Measurements from ENCODE around the gene COX6A1.
"Not testable (repeated sequence)": the region's sequence is repeated elsewhere in the genome, so short reads cannot be mapped to it uniquely, and the experiment has no call there.

The COX6A1 gene

DNA sequence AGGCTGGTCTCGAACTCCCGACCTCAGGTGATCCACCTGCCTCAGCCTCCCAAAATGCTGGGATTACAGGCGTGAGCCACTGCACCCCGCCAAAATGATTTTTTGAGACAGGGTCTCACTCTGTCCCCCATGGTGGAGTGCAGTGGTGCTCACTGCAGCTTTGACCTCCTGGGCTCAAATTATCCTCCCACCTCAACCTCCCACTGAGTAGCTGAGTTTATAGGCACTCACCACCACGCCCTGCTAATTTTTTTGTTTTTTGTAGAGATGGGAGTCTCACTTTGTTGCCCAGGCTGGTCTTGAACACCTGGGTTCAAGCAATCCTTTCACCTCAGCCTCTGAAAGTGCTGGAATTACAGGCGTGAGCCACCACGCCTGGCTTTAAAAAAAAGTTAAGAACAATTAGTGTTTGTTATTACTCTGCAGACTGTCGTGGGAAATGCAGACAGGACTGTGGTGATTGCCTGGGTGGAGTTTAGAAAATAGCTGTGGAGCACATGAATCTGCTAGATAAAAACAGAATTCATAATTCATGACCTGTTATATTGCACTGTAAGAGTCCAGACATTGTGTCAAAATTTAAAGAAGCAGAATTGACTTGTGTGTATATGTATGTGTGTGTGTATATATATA, 9.2 kb upstream of the COX6A1 start:
- no peak for DNase-seq (ENCODE audit: low read depth in 2 of 2)

GRCh38 chr12:120429368-120429767, 8.5 kb upstream of the COX6A1 start:
- DNase-seq (ENCODE audit: low read depth in 2 of 2): no peak

- DNase-seq (ENCODE audit: low read depth in 2 of 2): no peak
Observed at GRCh38 chr12:120432772-120433525, 5.0 kb upstream of the COX6A1 start.

DNA sequence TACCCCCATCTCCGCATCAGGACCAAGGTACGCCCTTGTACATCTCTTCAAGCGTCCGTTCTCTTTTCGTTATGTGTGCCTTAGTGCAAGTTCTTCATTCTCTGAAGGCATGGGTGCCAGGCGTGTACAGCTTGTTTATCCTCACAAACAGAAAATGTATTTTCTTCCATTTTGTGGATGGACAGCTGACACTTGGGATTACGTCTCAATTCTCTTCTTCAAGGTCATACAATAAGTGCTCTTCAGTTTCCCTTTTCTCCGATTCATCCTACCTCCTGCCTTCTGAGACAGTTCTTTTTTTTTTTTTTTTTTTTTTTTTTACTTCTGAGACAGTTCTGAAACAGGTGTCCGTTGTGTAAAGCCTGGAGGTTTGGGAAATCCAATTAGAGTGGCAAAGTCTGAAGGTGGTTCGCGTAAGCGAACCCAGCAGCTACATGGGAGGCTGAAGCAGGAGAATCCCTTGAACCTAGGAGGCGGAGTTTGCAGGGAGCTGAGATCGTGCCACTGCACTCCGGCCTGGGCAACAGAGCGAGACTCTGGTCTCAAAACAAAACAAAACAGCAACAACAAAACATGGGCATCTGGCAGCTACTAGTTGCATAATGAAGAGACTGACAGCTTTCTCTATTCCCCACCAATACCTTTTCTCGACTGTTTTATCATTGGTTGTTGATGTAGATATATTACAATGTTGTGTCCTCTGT, 734 bp downstream of the COX6A1 start:
- DNase-seq (ENCODE audit: low read depth in 2 of 2): no peak

- DNase-seq (ENCODE audit: low read depth in 2 of 2): peak; percentile 49 to 65
Observed at GRCh38 chr12:120439646-120440247, 1.8 kb downstream of the COX6A1 start.

DNA sequence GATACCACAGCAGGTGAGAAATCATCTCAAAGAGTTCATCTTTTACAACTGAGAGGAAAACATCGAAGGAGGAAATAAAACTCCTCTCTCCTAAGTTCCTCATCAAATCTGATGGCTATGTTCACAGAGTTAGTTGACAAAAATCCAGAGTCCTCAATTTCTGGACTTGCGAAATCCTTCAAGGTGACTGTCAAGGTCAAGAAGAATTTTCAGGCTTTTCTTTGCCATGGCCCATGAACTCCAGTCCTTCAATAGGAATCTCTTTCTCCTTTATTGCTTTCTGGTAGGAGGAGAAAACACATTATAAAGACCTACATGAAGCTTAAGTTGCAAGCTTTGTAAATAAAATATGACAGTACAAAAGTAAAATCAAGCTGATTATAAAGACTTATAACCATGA, 6.8 kb downstream of the COX6A1 start:
- no peak for DNase-seq (ENCODE audit: low read depth in 2 of 2)

GRCh38 chr12:120445911-120446843, 8.3 kb downstream of the COX6A1 start, which contains the start of the genes GATC and TRIAP1:
Gene GATC, plus strand, starts transcription at chr12:120446444. Its CDS starts 37 bp downstream, at chr12:120446481.
Gene TRIAP1, minus strand, starts transcription at chr12:120446384. Its CDS starts 12 bp downstream, at chr12:120446372.
- DNase-seq (ENCODE audit: low read depth in 2 of 2): peak; percentile 76 to 80

DNA sequence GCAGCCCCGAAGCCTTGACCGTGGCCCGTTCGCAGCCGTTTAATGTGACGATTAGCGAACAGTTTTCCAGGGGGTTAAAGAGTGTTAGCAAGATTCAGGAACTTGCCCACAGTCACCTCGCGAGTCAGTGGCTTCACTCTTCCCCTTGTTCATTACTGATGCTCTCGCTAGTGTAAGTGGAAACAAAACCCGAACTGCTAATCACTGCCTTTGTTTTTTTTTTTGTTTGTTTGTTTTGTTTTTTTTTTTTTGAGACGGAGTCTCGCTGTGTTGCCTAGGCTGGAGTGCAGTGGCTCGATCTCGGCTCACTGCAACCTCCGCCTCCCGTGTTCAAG, 8.9 kb downstream of the COX6A1 start:
- not testable (repeated sequence) for DNase-seq (ENCODE audit: low read depth in 2 of 2)

DNA sequence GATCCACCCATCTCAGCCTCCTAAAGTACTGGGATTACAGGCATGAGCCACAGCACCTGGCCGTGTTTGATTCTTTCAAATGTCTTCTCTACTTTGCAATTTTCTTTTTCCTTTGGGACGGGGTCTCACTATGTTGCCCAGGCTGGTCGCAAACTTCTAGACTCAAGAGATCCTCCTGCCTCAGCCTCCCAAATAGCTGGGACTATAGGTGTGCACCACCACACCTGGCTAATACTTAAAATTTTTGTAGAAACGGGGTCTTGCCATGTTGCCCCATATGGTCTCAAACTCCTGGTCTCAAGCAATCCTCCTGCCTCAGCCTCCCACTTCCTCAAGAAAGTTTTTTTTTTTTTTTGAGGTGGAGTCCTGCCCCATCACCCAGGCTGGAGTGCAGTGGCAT, 10.1 kb downstream of the COX6A1 start:
- no peak for DNase-seq (ENCODE audit: low read depth in 2 of 2)

- DNase-seq (ENCODE audit: low read depth in 2 of 2): not testable (repeated sequence)
Observed at GRCh38 chr12:120452524-120452923, 14.6 kb downstream of the COX6A1 start.

- no peak for DNase-seq (ENCODE audit: low read depth in 2 of 2)
Observed at GRCh38 chr12:120453060-120453750, 15.3 kb downstream of the COX6A1 start.

DNA sequence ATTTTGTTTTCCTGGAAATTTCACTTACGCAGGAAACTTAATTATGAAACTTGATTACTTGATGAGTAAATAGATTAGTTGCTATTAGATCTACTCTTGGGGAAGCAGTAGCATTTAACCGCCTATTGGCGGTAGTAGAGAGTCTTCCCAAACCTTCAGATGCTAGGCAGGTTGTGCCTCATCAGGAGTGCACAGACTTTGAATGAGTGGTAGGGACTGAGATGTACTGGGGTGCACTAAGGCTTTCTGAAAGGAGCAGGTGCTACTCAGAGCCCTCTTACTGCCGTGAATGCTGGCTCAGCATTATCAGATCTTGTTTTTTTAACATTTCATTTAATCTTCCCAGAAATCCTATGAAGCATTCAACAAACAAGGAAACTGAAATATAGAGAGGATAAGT, 16.1 kb downstream of the COX6A1 start:
- no peak for DNase-seq (ENCODE audit: low read depth in 2 of 2)

GRCh38 chr12:120455302-120455701, 17.4 kb downstream of the COX6A1 start:
- no peak for DNase-seq (ENCODE audit: low read depth in 2 of 2)

DNA sequence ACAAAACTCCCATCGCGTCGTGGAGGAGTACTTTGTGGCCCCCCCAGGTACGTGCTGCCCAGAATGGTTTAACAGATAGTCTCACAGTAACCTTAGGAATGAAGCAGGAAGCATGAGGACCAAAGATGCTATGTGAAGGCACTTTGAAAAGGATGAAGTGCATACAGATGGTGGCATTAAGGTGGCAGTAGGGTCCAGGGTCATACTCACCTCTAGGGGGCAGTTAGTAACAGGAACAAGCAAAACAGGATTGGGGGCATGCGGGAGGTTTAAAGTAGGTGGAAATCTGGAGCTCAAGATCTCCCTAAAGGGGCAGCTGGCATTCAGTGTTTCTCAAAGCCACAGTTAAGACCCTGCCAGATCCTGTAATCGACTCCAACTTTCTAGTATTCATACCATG, 19.2 kb downstream of the COX6A1 start:
- no peak for DNase-seq (ENCODE audit: low read depth in 2 of 2)

DNA sequence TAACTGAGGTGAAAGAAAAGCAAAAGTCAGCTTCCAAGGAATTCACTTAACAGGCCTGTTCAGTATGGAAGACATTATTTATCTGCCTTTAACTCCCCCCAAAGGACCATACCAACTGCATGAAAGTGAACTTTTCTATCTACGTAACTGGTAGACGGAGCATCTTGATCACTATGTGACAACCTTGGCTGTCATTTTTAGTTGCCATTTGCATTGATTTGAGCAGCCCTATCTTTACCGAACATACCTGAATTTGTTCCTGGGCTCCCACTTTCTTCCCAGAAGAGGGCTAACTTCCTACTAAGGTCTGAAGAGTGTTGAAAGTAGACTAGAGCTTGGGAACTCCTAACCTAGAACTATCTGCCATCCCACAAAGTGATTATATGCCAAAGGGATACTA, 22.2 kb downstream of the COX6A1 start:
- DNase-seq (ENCODE audit: low read depth in 2 of 2): no peak

GRCh38 chr12:120462099-120462640, 24.3 kb downstream of the COX6A1 start:
- DNase-seq (ENCODE audit: low read depth in 2 of 2): no peak

- no peak for DNase-seq (ENCODE audit: low read depth in 2 of 2)
Observed at GRCh38 chr12:120463712-120464111, 25.8 kb downstream of the COX6A1 start.

DNA sequence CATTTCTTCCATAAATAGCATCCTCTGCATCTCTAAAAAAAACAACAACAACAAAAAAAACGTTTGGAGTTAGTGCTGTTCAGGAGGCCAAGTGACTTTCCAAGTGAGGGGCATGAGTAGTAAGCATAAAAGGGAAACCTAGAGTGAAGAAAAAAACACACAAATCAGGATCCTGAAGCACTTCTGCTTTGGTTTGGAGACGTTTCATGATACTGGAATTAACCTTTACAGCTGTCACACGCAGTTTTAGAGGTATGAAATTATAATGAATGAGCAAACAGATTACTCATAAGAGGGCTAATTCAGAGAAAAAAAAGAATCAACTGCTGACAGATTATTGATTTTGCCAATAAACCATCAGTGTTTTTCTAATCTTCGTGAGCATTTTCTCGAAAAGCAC, 27.8 kb downstream of the COX6A1 start:
- no peak for DNase-seq (ENCODE audit: low read depth in 2 of 2)

DNA sequence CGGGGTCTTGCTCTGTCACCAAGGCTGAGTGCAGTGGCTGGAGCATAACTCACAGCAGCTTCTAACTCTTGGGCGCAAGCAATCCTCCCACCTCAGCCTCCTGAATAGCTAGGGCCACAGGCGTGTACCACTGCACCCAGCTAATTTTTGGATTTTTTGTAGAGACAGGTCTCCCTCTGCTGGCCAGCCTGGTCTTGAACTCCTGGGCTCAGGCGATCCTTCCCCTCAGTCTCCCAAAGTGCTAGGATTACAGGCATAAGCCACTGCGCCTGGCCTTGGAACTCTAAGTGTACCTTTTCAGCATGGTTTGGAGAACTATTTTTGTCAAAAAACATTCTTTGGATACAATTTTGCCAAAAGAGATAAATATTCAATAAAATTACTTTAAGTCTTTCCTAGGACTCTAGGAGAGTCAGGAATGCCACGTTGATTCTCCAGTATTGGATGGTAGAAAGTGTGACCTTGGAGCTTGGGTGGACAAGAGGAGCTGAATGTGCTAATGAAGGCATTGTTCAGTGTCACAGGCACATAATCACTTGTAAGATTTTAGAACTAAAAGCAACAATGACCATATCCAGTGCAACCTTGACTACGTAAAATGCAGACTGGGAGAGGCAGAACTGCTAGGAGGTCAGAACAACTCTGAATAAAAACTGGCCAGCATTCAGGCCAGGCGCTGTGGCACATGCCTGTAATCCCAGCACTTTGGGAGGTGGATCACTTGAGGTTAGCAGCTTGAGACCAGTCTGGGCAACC, 28.8 kb downstream of the COX6A1 start:
- no peak for DNase-seq (ENCODE audit: low read depth in 2 of 2)

GRCh38 chr12:120467439-120467838, 29.5 kb downstream of the COX6A1 start:
- no peak for DNase-seq (ENCODE audit: low read depth in 2 of 2)

Measured in activated CD8-positive, alpha-beta memory T cell treated with anti-CD3 and anti-CD28 coated beads for 4 hours (primary cell).